GM10248 (cell line): ENCODE results near the gene OFD1.

Source experiments
- CTCF ChIA-PET: fragments of 300-600 bp; sonication (Branson Sonifier 250); formaldehyde crosslinking; extraction: SDS; loops from one replicate; lab custom pipeline; 2021; ENCODE audit warnings: antibody characterized with exemption; lab: Yijun Ruan, JAX
- POLR2A ChIA-PET: fragments of 350-650 bp; sonication (Branson Sonifier 250); formaldehyde crosslinking; extraction: SDS; loops from one replicate; lab custom pipeline; 2020; ENCODE audit warnings: antibody characterized with exemption; lab: Yijun Ruan, JAX
- DNase-seq: peaks from one replicate; pipeline ENCODE4 v3.0.0; 2012; ENCODE audit errors: extremely low spot score
- TF ChIP-seq, protein P1 (sequence below): IDR thresholded peaks from 2 replicates; pipeline ENCODE4 v1.5.1; 2012; ENCODE audit warnings: mild to moderate bottlenecking, low read depth; ENCODE audit errors: extremely low read depth, missing control alignments, control extremely low read depth

Gene OFD1

DNA sequence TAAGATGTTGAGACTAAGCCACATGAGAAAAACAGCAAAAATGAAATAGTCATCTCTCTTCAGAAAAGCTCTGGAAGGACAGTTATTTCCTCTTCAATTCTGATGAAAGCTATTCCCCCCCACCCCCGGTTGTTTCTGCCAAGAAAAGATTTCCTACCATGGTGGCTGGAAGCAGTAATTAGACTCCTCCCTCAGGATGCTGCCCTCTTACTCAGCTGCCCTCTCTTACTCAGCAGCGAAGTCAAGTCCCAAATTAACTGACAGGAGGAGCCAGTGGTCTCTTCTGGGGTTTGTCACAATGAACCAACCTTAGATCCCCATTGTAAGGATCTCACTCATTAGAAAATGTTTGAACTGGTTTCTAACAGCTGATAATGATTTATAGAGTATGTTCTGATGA, 44.4 kb downstream of the OFD1 start:
- POLR2A ChIA-PET = no interaction called here
- CTCF ChIA-PET = no interaction called here
- DNase-seq = no peak
- TF ChIP-seq, protein P1, sequence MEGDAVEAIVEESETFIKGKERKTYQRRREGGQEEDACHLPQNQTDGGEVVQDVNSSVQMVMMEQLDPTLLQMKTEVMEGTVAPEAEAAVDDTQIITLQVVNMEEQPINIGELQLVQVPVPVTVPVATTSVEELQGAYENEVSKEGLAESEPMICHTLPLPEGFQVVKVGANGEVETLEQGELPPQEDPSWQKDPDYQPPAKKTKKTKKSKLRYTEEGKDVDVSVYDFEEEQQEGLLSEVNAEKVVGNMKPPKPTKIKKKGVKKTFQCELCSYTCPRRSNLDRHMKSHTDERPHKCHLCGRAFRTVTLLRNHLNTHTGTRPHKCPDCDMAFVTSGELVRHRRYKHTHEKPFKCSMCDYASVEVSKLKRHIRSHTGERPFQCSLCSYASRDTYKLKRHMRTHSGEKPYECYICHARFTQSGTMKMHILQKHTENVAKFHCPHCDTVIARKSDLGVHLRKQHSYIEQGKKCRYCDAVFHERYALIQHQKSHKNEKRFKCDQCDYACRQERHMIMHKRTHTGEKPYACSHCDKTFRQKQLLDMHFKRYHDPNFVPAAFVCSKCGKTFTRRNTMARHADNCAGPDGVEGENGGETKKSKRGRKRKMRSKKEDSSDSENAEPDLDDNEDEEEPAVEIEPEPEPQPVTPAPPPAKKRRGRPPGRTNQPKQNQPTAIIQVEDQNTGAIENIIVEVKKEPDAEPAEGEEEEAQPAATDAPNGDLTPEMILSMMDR = no peak

DNA sequence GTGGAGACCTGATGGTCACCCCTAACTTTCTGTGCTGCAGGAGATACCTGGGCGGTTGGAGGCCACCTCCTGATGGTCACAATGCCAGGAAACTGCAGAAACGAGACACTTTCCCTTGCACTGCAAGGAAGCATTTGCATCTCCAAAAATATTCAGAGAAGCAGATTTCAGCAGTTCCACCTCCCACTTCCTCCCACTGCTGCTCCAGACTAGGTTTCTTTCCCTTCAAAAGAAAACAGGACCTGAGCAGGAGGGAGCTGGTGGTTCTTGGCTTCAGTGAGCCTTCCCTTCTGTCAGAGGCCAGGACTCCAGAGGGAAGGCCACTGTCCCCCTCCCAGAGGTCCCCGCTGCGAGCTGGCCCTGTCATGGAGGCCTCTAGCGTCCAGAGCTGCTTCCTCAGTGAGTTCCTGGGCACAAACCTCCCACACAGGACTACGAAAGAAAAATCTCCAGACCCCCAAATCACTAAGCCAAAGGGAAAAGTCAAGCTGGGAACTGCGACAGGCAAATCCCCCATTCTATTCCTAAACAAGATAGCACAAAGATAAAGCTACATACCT, 46.4 kb downstream of the OFD1 start:
- TF ChIP-seq, protein P1 = no peak
- ChIA-PET CTCF (interaction anchor here (1.2 to 1.5 kb wide), 2 partner anchors 18 to 43 kb away, joined by 3 read pairs; no protein-coding TSS in a partner anchor), POLR2A (no interaction called here)
- DNase-seq = no peak

DNA sequence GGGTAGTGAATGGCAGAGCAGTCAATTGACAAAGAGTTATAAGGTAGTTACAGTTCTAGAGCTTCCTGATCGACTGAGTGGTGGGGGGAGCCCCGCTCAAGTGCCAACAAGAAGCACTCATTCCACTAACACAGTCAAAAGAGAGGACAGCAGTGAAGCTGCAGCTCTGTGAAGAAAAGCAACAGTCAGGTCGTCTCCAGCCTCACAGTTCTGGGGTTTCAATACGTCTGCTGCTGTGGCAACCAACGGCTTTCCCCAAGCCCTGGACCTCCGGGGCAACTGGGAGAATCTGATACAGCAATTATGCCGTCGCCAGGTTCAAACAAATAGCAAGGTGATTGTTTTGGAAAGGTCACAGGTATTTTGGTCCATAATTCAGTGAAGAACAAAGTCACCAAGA, 51.5 kb downstream of the OFD1 start:
- ChIA-PET POLR2A (no interaction called here), CTCF (no interaction called here)
- TF ChIP-seq, protein P1 = no peak
- no peak for DNase-seq

DNA sequence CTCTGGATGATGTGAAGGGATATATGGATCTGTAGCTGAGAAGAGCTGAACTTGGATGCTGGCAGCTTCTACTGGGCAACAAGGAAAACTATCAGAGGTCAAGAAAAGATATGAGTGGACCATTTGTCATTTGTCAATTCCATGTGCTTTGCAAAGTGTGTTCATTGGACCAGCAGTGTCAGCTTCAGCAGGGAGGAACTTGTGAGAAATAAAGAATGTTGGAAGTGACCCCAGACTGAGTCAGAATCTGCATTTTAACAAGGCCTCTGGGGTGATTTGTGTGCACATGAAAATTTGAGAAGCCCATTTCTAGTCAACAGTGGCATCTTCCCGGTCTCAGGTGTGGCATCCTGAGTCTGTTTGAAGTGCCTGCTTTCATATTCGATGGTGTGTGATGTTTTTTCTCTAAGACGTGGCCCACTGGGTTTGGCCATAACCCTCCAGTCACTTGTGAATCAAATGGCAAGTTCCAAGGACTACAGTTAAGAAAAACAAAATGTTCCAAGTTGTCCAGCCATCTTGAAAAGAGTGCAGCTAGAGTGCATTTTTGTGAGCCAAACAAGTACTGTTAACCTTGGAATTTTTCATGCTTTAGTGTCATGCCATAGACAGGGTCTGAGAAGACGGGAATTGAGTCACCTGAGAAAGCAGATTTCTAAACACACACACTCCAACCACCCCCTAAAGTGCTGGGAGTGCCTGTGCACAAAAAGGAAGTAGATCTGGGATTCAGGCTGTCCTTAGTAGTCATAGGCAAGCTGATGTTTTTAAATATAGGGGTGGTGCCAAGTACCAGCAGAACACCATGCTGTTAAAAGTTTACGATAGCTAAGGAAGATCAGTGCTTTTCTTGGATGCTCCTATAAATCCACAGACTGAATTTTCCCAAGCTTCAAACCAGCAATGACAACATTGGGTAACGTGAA, 55.9 kb downstream of the OFD1 start:
- CTCF ChIA-PET = interaction anchor here (1.1 kb wide), 1 partner anchor 9 kb away, joined by 3 read pairs; no protein-coding TSS in a partner anchor
- TF ChIP-seq, protein P1 = no peak
- POLR2A ChIA-PET = no interaction called here
- DNase-seq = no peak

DNA sequence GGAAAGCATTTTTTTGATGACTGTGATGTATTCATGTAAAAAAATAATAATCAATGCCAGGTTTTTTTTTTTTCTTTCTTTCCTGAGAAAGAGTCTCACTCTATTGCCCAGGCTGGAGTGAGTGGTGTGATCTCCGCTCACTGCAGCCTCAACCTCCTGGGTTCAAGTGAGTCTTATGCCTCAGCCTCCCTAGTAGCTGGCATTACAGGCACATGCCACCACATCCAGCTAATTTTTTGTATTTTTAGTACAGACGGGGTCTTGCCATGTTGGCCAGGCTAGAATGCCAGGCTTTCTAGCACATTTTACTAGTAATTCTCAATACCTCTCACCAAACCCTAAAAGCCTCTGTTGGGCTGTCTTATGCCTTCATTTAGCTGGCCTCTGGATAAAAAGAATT, 56.6 kb downstream of the OFD1 start:
- CTCF ChIA-PET = interaction anchor here (1.1 kb wide), 1 partner anchor 9 kb away, joined by 3 read pairs; no protein-coding TSS in a partner anchor
- POLR2A ChIA-PET = no interaction called here
- no peak for DNase-seq
- TF ChIP-seq, protein P1 = no peak

DNA sequence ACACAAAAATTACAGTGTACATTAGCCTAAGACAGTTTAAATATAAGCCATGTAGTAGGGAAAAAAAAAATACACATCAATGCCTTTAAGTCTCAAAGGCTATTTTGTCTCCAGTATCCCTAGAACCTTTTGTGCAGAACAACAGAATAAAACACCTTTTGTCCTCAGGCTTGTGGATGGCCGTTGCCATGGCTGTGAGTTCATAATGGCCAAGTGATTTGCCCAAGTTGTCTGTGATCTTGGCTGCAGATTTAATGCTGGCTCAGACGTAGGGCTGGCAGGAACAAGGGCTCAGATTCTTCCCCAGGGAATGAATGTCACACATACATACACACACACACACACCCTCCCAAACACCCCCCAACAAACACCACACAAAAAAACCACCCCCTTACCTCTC, 57.0 kb downstream of the OFD1 start:
- no peak for DNase-seq
- CTCF ChIA-PET = interaction anchor here (1.1 kb wide), 1 partner anchor 8 kb away, joined by 3 read pairs; no protein-coding TSS in a partner anchor
- TF ChIP-seq, protein P1 = no peak
- POLR2A ChIA-PET = no interaction called here
